Activated naive CD4-positive, alpha-beta T cell treated with anti-CD3 and anti-CD28 coated beads, Interleukin-2, amount 50 U/mL, for 24 hours (primary cell): ENCODE data around the gene LRRC37A3.
"Not testable (repeated sequence)": the region's sequence is repeated elsewhere in the genome, so short reads cannot be mapped to it uniquely, and the experiment has no call there.

Experiments
- H3K27ac Mint-ChIP-seq: one replicate; pipeline ENCODE4 v1.8.0; 2021; ENCODE audit warnings: mild to moderate bottlenecking, mixed read lengths
- H3K27me3 Mint-ChIP-seq: one replicate; pipeline ENCODE4 v1.8.0; 2021; ENCODE audit warnings: mixed read lengths
- H3K36me3 Mint-ChIP-seq: one replicate; pipeline ENCODE4 v1.8.0; 2021; ENCODE audit warnings: mixed read lengths
- H3K4me1 Mint-ChIP-seq: one replicate; pipeline ENCODE4 v1.8.0; 2021; ENCODE audit warnings: mixed read lengths
- H3K4me3 Mint-ChIP-seq: one replicate; pipeline ENCODE4 v1.8.0; 2021; ENCODE audit warnings: mild to moderate bottlenecking, mixed read lengths
- H3K9me3 Mint-ChIP-seq: one replicate; pipeline ENCODE4 v1.8.0; 2021; ENCODE audit warnings: mixed read lengths

LRRC37A3 gene

GRCh38 chr17:64815833-64816198 is 103.5 kb downstream of the LRRC37A3 start:
- not testable (repeated sequence) for H3K27me3 Mint-ChIP-seq, H3K9me3 Mint-ChIP-seq, H3K4me1 Mint-ChIP-seq, H3K36me3 Mint-ChIP-seq, H3K27ac Mint-ChIP-seq, H3K4me3 Mint-ChIP-seq

DNA sequence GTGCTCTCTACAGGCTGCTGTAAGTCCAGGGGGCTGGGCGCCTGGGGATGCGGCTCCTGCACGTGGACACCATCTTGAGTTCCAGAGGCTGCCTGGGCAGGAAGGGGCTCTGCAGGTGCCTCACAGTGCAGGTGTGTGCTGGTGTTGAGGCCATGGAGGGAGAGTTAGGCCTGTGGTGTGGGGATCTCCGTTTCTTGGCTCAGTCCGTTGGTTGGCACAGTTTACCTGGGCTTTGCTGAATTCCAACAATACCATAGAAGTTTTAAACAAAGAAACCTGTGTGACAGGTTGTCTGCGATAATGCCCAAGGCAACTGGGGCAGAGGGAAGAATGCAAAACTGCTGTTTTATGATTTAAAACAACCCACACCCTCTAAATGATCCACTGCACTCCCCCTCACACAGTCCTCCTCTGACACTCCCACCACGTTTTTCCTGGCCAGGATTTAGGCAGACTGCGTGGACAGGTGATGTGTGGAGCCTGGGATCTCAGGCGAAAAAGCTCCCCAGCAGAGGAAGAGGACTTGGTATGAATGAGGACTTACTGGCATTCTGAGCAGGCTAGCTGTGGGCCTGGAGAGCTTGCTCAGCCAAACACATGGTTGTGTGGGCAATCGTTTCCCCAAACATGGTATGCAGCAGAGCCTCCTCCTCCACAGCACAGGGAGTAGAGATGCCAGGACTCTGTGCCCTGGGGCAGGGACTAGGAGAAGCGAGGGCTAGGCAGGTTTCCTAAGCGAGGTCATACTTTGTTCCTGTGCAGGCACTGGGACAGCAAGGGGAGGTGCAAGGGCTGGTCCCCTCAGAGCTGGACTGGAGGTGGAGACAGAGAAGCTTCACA is 104.1 kb downstream of the LRRC37A3 start:
- not testable (repeated sequence) for H3K27me3 Mint-ChIP-seq, H3K9me3 Mint-ChIP-seq, H3K36me3 Mint-ChIP-seq, H3K27ac Mint-ChIP-seq, H3K4me1 Mint-ChIP-seq, H3K4me3 Mint-ChIP-seq

DNA sequence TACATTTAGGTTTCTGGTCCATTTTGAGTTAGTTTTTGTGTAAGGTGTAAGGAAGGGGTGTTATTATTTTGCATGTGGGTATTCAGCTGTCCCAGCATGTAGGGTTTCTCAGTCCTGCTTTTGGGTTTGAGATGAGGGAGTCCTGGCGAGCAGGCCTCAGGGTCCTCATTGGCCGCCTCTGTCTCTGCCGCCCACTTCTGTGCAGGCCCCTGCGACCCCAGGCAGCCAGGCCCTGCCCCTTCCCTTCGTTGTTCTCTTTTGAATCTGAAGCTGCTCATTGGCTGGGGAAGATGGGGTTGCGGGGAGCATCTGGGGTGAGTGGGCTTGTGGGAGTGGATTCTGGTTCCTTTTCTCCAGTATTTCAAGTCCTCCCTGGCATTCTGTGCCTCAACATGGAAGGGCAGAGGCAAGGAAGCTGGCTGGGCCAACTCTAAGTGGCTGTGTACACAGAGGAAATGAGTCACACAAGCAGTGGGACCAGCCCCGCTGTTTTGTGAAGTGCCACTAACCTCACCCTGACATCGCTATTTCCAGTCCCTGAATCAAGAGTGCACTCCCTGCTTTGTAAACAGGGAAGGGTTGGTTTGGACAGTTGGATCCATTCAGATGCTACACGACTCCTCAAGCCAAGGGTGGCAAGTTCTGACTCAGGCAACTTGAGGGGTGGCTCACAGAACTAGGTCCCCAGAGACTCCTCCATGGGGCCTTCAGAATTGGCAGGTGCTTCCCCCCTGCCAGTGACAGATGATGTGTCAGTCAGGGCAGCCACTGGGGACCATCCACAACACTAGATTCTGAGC is 110.9 kb downstream of the LRRC37A3 start:
- not testable (repeated sequence) for H3K27me3 Mint-ChIP-seq

More for the DNA sequence above, 110.9 kb downstream of the LRRC37A3 start:
- H3K27ac Mint-ChIP-seq: peak overlapping the region; percentile 76
- H3K4me3 Mint-ChIP-seq, H3K9me3 Mint-ChIP-seq, H3K36me3 Mint-ChIP-seq: not testable (repeated sequence)
- H3K4me1 Mint-ChIP-seq: peaks cover 14% of the 10 kb centered on the region
